NT2/D1 (cell line): ENCODE results near the gene SMPD3.
A peak's percentile ranks its signal among the peaks of the same experiment; 100 is the strongest.

Source experiments
- DNase-seq: peaks from one replicate; pipeline ENCODE4 v3.0.0-alpha.2; 2011; ENCODE audit warnings: low read depth, low spot score
- H3K27me3 ChIP-seq: 2 replicates; pipeline ENCODE4 v1.6.0; 2011; ENCODE audit warnings: mild to moderate bottlenecking; ENCODE audit not compliant: insufficient read length, insufficient read depth
- H3K36me3 ChIP-seq: 2 replicates; pipeline ENCODE4 v1.6.1; 2011; ENCODE audit warnings: mild to moderate bottlenecking, low read length, mixed read lengths; ENCODE audit not compliant: insufficient read depth, insufficient read length
- H3K4me1 ChIP-seq: 2 replicates; pipeline ENCODE4 v1.5.1; 2011; ENCODE audit not compliant: insufficient read depth, insufficient read length
- H3K4me3 ChIP-seq: 2 replicates; pipeline ENCODE4 v1.5.1; 2011; ENCODE audit warnings: low read depth; ENCODE audit not compliant: insufficient read length
- H3K9ac ChIP-seq: 2 replicates; pipeline ENCODE4 v1.6.0; 2011; ENCODE audit warnings: low read depth; ENCODE audit not compliant: insufficient read length
- H3K9me3 ChIP-seq: 2 replicates; pipeline ENCODE4 v1.5.1; 2011; ENCODE audit warnings: mild to moderate bottlenecking, low read length; ENCODE audit not compliant: insufficient read depth
- SUZ12 ChIP-seq: IDR thresholded peaks from 2 replicates; pipeline ENCODE4 v1.6.1; 2011; ENCODE audit not compliant: insufficient read length, insufficient read depth; ENCODE audit errors: extremely low read depth
- YY1 ChIP-seq: IDR thresholded peaks from 2 replicates; pipeline ENCODE4 v1.6.1; 2011; ENCODE audit not compliant: insufficient read length, insufficient read depth
- ZNF274 ChIP-seq: IDR thresholded peaks from 2 replicates; pipeline ENCODE4 v1.6.1; 2011; ENCODE audit warnings: mild to moderate bottlenecking, low read depth, low read length

The SMPD3 gene

DNA sequence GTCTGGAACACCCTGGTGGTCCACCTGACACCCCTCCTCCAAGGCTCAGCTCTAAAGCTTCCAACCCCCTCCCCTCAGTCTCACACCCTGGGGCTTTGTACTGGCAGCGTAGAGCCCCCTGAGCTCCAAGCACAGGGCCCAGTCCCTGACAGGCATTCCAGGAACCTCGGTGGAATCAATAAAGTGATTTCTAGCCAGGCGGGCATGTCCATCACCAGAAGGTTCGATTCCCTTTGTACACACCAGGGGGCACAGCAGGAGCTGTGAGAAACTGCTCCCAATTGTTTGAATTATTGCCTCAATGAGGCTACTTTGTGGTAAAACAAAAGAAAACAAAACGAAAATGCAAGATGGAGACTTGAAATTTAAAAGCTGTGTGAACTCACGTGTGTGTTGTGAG, 51.8 kb downstream of the SMPD3 start:
- H3K36me3 ChIP-seq = no peaks in the 10 kb centered on the region
- peaks cover 1% of the 10 kb centered on the region; the same call in 1 of the 2 replicates for H3K9me3 ChIP-seq
- peaks cover 29% of the 10 kb centered on the region for H3K4me1 ChIP-seq
- no peak for DNase-seq
- no peaks in the 10 kb centered on the region for H3K27me3 ChIP-seq
- peak overlapping the region; percentile 43 for H3K9ac ChIP-seq
- no peak overlapping the region for H3K4me3 ChIP-seq
- no peak for TF ChIP-seq SUZ12

DNA sequence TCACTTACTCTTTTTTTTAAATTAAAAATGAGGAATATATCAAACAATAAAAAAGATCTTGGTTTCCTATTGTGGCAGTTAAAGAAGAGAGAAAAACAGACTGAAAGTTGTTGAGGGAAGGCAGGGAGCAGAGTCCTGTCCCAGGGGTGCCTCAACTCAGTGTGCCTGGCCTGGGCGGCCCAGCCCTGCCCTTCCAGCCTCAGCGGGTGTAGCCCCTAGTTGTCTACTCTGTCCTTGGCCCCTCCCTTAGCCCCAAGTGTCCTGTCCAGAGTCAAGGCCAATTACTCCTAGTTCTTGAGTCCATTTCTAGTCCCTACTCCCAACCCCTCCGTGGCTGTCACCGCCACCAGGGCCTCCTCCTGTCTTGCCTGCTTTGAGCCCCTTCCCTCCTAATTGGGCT, 52.5 kb downstream of the SMPD3 start:
- H3K9me3 ChIP-seq = no peaks in the 10 kb centered on the region
- TF ChIP-seq YY1 (no peak), ZNF274 (no peak), SUZ12 (no peak)
- no peak for DNase-seq
- no peaks in the 10 kb centered on the region for H3K27me3 ChIP-seq
- peaks cover 29% of the 10 kb centered on the region for H3K4me1 ChIP-seq
- no peak overlapping the region for H3K9ac ChIP-seq
- no peak overlapping the region for H3K4me3 ChIP-seq
- H3K36me3 ChIP-seq = no peaks in the 10 kb centered on the region

DNA sequence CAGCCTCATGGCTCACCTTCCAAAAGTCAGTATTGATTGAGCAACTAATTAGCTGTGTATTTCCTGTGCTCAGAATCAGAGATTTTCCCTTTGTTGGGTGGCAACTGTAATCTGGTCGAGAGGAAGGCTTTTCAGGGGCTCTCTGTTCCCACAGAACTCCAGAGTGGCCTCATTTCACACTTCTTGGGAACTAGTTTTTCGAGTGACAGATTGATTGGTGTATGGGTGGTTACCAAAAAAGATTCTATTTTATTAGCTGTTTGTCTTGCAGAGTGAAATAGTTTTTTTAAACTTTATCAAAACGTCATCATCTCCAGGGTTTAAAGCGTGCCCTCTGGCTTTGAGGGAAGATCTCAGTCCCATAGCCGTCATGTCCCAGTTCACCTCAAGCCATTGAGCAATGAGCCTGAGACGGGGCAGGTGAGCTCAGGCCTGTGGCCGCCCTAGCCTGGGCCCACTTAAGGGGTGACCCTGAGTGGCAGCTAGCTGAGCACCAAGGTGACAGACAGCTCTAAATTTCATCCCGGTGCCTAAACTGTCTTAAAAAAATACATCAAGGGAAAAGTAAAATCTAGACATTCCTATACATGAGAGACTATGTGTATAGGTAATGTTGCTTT, 53.0 kb downstream of the SMPD3 start:
- no peaks in the 10 kb centered on the region for H3K9me3 ChIP-seq
- H3K4me1 ChIP-seq = peaks cover 32% of the 10 kb centered on the region
- H3K9ac ChIP-seq = no peak overlapping the region
- TF ChIP-seq SUZ12 (no peak), YY1 (no peak), ZNF274 (no peak)
- H3K4me3 ChIP-seq = no peak overlapping the region
- no peak for DNase-seq
- H3K36me3 ChIP-seq = no peaks in the 10 kb centered on the region
- H3K27me3 ChIP-seq = no peaks in the 10 kb centered on the region

DNA sequence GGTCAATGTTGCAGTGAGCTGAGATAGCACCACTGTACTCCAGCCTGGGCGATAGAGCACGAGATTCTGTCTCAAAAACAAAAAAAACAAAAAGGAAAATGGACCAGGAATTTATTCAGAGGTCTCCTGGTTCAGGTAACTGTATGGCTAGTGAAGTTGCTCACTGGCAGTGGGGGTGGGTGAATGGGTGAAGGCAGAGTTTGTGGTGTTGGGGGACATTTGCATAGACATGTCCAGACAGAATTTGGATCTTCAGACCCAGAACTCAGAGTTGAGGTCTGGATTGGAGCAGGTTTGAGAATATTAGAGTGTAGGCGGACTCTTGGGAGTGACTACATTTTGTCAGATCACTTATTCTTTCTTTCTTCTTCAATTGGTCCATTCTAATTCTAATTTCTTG, 55.0 kb downstream of the SMPD3 start:
- H3K4me1 ChIP-seq = peaks cover 34% of the 10 kb centered on the region
- TF ChIP-seq YY1 = no peak
- TF ChIP-seq ZNF274 = no peak
- no peak for TF ChIP-seq SUZ12
- DNase-seq = no peak

GRCh38 chr16:68389750-68390371, 58.4 kb downstream of the SMPD3 start:
- no peak for DNase-seq
- Histone ChIP-seq H3K9me3 (no peaks in the 10 kb centered on the region), H3K4me1 (peaks cover 35% of the 10 kb centered on the region), H3K4me3 (no peak overlapping the region), H3K9ac (no peak overlapping the region), H3K27me3 (no peaks in the 10 kb centered on the region), H3K36me3 (no peaks in the 10 kb centered on the region)
- TF ChIP-seq ZNF274 (no peak), YY1 (no peak), SUZ12 (no peak)

More for the DNA sequence above, 55.0 kb downstream of the SMPD3 start:
- H3K4me3 ChIP-seq = no peak overlapping the region
- no peaks in the 10 kb centered on the region for H3K36me3 ChIP-seq
- H3K27me3 ChIP-seq = no peaks in the 10 kb centered on the region
- no peak overlapping the region for H3K9ac ChIP-seq
- H3K9me3 ChIP-seq = no peaks in the 10 kb centered on the region

GRCh38 chr16:68389006-68389405, 59.3 kb downstream of the SMPD3 start:
- no peaks in the 10 kb centered on the region for H3K9me3 ChIP-seq

DNA sequence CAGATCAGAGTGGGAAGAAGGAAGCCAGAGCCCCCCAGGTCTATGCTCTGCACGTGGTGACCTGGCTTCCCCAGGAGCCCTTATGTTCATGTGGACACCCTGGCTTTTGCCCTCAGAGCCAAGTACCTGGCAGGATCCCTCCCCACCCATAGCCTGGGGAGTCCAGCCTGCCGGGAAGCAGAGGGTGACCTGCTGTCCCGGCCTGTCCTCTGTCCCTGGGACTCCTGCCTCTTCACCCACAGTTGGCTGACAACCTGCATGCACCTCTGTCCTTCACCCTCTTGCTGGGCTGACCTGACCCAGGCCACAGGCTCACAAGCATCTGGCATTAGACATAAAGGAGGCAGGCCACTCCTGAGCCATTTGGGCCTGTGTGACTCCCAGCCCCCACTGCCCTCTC, 60.2 kb downstream of the SMPD3 start:
- Histone ChIP-seq H3K9me3 (no peaks in the 10 kb centered on the region), H3K4me1 (peaks cover 48% of the 10 kb centered on the region), H3K9ac (peak overlapping the region; percentile 39), H3K27me3 (no peaks in the 10 kb centered on the region), H3K4me3 (no peak overlapping the region), H3K36me3 (no peaks in the 10 kb centered on the region)
- no peak for DNase-seq
- TF ChIP-seq ZNF274 (no peak), YY1 (no peak), SUZ12 (no peak)

More at GRCh38 chr16:68389006-68389405, 59.3 kb downstream of the SMPD3 start:
- no peak for TF ChIP-seq SUZ12
- no peak for TF ChIP-seq ZNF274
- no peak for TF ChIP-seq YY1
- no peaks in the 10 kb centered on the region for H3K36me3 ChIP-seq
- H3K27me3 ChIP-seq = no peaks in the 10 kb centered on the region
- no peak overlapping the region for H3K9ac ChIP-seq
- no peak for DNase-seq
- H3K4me1 ChIP-seq = peaks cover 40% of the 10 kb centered on the region
- H3K4me3 ChIP-seq = no peak overlapping the region
